GM18505 (cell line): ENCODE data around the gene CACNA1E.

Experiments used
- ATAC-seq: cut with Tn5 transposase; IDR thresholded peaks from one replicate; pipeline ENCODE4 v1.9.1; 2021; ENCODE audit not compliant: unreplicated experiment
- POLR2A ChIP-seq: IDR thresholded peaks from 4 replicates; pipeline ENCODE4 v1.6.1; 2011; ENCODE audit warnings: borderline replicate concordance; ENCODE audit not compliant: insufficient read depth, insufficient read length; ENCODE audit errors: extremely low read depth

The CACNA1E gene

DNA sequence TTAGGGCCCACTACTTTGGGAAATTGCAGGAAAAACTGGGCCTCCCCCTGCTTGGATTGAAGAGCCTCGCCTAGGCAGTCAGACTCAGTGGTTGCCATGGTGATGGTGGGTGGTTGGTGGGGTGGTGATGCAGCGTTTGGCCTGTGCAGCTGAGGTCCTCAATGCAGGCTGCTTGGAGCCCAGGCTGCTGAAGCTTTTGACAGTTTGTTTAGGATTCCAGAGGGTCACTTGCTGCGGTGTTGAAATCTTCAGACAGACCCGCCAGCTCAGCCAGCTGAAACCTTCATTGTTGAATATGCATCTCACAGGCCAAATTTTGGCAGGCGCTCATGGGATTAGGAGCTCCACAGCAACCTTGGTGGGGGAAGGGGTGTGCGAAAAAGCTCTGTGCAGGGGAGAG lies 67.9 kb downstream of the CACNA1E start:
- no peak for TF ChIP-seq POLR2A

DNA sequence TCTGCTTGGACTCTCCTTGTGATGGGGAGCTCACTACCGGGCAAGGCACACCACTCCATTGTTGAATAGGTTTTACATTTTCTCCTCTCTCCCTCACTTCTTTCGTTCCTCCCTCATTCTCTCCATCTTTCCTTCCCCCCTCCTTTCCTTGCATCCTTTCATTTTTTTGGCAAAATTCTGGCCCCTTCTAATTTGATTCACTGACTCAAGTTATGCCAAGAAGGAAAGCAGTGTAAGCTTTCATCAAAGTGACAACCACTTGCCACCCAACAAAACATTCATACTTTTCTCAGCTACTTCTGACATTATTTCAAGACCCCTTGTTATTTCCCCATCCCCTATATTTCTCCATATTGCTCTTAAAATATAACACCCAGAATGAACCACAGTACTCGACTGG lies 68.4 kb downstream of the CACNA1E start:
- TF ChIP-seq POLR2A, result no peak
- no peak for ATAC-seq

More for the DNA sequence above, 67.9 kb downstream of the CACNA1E start:
- no peak for ATAC-seq

DNA sequence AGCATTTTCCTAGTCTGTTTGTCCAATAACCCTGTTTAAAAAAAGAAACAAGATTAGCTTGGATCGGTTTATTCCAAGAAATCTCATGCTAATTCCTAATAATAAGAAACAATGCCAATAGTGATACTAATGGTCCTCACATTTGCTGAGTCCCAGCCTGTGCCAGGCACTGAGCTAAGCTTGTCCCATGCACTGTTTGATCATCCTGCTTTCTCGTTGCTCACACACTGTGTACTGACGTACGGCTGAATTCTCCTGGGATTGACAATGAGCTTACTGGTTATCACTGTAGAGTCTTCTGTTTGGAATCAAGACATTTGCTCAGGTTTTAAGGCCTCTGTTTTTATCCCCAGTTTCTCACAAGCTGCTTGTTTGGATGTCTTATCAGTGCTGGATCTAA lies 71.1 kb downstream of the CACNA1E start:
- no peak for TF ChIP-seq POLR2A
- no peak for ATAC-seq

DNA sequence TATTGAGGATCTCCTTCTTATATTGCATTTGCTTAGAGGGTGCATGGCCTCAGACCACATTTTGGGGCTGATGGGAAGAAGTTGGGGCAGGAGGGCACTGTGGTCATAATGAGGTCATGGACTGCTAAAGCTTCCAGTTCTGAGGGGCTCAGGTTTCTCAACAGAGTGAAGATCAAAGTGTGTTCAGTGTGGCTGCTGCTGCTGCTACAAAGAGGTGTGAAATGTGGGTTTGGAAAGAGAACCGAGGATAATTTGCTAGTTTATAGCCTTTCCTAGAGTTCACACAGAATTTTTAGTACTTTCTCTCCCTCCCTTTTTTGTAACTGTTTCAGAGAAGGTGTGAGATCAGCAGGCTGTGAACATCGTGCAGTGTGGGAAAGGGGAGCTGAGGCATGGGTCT lies 73.3 kb downstream of the CACNA1E start:
- ATAC-seq, result no peak
- no peak for TF ChIP-seq POLR2A

DNA sequence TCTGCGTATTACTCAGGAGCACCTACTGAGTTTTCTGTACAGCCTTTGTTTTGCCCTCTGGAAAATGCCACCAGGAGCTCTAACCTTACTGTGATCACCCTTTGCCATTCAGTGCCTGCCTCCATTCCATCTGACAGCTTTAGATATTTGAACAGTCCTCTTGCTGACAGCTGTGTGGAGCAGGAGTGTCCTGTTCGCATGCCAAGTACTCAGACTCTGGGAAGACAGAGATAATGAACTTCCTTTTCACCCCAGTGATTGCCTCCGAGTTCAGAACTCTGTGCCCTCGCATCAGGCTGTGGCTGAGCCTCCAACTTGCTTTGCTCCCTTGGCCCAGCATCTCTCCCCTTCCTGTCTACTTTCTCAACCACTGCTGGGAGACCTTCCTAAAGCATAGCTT lies 74.0 kb downstream of the CACNA1E start:
- no peak for ATAC-seq
- no peak for TF ChIP-seq POLR2A

DNA sequence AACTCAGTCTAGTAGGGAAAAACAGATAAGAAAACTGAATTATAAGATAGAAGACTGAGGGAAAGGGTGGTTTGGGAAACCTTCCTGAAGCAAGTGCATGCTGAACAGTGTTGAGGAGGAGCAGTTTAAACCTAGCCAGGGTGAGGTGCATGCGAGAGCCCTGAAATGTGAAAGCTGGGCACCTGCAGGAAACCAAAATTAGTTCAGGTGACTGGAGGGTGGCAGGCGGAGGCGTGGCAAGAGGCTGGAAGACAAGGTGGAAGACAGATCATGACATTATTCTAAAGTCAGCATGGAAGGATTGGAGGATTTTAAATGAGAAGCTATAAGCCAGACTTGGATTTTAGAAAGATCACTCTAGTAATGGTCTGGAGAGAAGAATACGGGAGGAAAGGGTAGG lies 75.1 kb downstream of the CACNA1E start:
- TF ChIP-seq POLR2A, result no peak
- no peak for ATAC-seq

DNA sequence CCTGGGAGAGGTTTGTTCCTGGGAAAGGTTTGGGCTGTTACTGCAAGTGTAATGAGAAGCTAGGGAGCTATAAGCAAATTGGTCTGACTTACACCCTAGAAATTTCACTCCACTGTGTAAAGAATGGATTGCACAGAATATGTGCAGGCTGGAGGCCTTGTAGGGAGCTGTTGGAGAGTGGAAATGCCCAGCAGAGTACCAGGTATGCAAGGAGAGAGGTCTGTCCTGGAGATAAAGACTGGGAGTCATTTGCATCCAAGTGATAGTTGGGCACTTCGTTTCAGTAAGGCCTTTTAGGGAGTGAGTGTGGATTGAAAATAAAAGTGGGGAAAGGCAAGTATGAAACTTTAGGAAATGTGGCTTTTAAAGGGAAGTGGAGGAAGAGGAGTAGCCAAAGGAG lies 75.8 kb downstream of the CACNA1E start:
- ATAC-seq, result no peak
- TF ChIP-seq POLR2A, result no peak

DNA sequence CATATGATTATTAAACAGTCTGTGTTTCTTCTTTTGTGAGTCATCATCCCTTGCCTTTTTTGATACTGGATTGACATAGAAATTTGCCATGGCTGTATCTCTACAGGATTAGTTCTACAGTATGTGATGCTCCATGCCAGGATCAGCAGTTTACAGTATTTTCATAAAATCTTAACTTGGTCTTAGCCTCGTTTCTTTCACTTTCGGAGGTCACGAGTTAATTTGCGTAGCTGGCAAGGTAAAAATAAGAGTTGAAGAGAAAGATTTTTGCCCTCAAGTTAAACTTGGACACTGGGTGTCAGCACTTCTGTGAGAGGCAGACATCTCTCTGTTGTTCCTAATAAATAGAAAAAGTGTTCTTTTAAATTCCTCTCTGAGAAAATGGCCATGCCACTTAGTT lies 79.1 kb downstream of the CACNA1E start:
- no peak for TF ChIP-seq POLR2A
- no peak for ATAC-seq

DNA sequence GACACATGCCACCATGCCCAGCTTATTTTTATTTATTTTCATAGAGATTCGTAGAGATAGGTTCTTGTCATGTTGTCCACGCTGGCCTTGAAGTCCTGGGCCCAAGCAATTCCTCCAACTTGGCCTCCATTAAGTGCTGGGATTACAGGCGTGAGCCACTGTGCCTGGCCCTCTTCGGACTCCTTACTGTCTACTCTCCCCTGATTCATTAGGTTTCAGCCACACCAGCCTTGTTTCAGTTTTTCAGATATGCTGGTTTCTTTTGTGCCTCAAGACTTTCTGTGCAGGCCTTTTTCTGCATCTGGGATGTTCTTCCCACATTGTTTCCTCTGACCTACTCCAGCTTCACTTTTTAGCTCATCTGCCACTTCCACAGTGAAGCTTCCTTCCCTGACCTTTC lies 85.4 kb downstream of the CACNA1E start:
- no peak for TF ChIP-seq POLR2A
- no peak for ATAC-seq

DNA sequence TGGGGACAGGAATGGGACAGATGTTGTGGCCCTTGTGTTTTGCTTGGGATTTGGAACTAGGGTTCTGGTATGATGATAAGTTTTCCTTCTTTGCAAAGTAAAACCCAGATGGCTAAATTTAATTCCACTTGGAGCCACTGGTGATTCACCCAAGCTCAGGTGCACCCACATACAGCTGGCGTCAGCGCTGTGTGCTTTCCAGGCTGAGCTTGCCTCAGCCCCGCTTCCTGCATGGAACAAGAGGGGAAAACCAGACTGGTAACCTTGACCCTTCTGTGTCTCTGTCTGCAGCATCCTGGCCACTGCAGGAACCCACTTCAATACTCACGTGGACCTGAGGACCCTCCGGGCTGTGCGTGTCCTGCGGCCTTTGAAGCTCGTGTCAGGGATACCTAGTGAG lies 94.2 kb downstream of the CACNA1E start:
- TF ChIP-seq POLR2A, result no peak
- ATAC-seq, result no peak

DNA sequence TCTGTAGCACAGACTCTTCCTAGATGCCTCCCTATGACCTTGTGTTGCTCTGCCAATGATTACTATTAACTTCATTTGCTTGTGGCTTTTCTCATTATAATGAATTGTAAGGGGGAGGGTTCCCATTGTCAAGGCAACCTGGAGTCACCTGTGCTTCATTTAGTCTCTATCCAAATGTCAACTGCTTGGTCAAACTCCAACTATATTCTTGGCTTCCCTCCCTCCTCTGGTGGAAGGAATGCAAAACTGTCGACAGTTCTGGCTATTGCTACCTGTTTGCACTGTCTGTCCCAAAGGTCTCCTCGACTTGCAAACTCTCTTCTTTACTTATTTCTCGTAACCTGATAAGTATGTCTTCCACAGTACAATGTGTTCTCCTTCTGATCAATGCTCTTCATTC lies 100.3 kb downstream of the CACNA1E start:
- no peak for TF ChIP-seq POLR2A
- ATAC-seq, result no peak

DNA sequence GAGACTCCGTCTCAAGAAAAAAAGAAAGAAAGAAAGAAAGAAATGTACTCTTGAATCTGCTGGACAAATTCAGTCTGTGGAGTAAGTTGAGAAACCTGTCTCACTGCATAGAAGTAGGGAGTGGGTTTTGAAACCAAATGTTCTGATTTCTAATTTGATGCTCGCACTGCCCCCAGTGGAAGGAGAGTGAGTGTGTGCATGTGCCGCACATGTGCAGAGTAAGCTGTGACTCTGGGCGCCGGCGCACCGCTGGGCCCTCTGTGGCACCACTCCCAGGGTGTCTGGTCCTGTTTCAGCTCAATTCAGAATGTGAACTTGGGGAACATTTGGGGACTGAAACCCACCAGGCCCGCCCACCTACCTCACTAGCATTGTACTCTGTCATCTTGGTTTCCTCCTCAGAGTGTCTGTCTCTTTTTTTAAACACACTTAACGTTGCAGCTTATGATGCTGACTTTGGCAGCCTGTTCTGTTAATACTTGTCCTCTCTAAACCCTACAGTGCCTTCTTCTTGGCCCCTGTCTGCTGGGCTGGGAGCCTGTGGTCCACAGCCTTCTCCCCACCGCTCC lies 104.6 kb downstream of the CACNA1E start:
- no peak for TF ChIP-seq POLR2A
- no peak for ATAC-seq

DNA sequence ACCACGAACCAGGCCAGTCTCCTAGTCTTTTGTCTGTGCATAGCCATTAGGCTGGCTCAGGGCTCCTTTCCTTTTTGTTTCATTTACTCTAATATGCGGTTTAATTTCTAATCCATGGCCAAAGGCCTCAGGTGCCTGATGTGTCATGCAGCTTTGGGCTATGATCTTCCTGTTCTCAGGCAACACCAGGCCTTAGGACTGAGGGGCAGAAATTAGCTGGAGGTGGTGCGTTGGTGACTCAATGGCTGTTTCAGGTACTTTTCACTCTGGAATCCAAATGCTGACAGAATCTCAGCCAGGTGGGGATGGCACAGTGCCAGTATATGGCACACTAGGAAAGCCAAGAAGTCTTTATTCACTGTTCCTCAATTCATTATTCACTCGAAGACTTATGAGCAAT lies 105.3 kb downstream of the CACNA1E start:
- no peak for ATAC-seq
- no peak for TF ChIP-seq POLR2A

DNA sequence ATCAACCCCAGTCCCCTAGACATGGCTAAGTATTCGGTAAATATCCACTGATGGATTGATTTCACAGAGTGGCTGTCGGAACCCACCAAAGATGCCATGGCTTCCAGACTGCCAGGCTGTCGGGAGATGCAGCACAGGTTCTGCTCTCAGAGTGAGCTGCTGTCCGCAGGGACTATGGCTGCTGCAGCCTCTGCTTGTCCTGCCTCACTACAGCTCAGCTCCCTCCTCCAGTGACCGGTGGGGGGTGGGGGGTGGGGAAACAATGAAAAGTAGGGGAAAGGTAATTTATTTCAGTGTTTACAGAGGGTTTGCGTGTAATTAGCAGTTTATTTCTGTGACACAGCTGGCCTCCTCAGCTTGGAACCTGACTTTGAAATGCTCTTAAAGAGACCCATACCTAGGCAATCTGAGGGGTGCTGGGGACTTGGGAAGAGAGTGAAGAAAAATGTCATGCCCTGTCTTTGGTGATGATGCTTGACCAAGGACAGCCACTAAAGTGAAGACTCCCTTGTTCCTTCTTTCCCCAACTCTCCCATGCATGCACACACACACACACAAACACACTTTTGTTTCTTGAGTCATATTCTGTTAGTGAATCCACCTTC lies 109.0 kb downstream of the CACNA1E start:
- TF ChIP-seq POLR2A, result no peak
- no peak for ATAC-seq

DNA sequence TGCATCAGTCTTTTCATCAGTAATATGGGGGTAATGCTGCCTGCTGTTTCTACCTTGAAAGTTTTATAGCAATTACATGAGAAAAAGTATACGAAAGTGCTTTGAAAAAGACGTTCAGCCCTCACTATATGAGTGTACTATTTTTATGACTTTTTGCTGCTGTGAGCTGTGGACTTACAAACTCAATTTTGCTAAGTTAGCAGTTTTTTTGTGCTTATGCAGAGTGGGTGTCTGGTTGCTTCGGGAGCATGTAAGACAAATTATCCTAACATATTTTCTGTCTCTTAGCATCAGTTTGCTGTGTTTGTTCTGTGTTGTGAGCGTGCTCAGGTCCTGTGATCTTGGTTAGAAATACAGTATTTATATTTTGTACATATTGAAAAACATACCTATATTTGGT lies 109.7 kb downstream of the CACNA1E start:
- no peak for ATAC-seq
- TF ChIP-seq POLR2A, result no peak
